NCI-H82 treated with DMSO at 0.1 percent for 48 hours (cell line): ENCODE measurements around the gene TBX15.

Experiments
- DNase-seq: peaks from one replicate; lab custom pipeline; 2025; ENCODE audit not compliant: unreplicated experiment; lab: John Stamatoyannopoulos, UW

Gene TBX15

DNA sequence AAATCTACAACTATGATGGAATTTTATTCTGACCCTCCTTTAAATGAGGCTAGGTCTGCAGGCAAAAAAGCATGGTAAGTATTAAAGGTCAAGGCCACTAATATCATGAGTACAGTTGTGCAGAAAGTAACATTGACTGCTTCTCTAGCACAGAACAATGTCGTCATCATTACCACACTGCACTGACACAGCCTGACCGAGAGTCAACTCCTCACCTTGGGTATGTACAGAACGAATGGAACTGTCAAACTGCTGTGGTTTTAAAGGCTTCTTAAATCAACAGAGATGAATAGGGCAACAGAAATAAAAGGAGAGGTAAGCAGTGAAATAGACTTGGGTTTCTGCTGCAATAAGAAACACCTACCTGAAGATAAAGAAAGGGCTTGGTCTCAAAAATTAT, 88.8 kb downstream of the TBX15 start:
- DNase-seq: no peak

DNA sequence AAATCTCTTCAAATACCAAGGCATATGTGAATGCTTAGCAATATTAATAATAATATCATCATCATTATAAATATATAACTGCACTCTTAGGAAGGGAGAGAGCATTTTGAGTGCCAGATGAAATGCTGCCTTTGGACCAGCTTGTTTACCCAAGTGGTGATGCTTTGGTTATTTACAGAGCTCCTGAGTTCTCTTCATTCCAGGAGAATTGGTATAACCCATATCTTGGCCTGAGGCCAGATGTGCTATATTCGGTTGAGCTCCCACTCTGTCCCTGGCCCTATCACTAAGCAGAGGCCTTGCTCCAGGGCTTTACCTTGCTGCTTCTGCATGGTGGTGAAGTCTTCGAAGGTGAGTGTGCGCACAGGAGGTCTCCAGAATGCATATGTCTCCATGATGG, 89.4 kb downstream of the TBX15 start:
- no peak for DNase-seq

DNA sequence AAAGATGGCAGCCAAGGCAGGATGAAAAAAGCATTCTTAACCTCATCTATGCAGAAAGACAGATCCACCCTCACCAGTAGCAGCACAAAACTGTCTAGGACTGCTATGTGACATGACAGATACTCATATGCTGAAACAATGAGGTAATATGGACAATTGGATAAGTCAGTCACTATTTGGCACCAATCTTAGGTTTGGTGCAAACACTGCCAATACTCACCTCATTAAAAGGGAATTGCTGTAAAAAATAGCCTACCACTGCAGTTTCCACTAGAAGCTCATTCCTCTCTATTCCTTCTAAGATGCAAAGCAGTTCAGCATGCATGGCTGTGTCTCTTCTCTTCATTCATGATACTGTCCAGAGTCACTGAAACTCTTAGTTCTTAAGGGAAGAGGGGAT, 91.7 kb downstream of the TBX15 start:
- DNase-seq: no peak

DNA sequence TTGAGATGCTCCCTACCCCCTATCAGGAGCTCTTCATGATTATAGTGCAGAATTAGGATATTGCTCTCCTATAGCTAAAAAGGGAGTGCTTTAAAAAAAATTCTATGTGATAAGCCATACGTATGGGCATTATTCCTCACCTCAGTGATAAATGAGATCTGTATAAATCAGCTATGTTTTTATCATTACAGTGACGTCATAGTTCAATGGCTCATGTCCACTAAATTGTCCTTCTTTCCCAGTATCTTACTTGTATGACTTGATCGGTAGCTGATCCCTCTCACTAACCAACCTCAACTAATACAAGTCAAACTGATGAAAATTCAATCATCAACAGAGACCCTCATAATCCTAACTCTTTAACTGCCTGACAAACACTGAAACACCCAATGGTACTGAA, 93.3 kb downstream of the TBX15 start:
- no peak for DNase-seq

DNA sequence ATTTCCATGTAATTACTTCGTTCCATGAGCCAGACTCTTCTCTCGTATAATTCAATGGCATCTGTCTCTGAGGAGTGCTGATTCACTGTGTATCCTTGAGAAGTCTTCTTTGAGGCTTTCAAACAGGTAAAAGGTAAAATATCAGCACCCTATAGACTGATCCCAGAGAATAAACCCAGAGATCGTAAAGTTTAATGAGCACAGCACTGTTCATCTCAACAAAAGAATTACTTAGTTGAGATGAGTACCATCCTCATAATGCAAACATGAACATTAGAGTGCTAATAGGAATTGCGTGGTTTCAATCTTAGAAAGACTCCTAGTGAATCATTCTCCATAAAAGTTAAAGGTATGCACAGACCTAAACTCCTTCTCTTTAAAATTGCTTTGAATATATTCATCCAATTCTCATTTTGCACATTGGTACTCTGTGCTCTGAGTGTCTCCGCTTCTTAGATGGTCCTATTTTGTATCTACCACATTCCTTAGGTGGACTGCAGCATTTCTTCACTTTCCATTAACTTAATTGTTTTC, 97.2 kb downstream of the TBX15 start:
- no peak for DNase-seq

DNA sequence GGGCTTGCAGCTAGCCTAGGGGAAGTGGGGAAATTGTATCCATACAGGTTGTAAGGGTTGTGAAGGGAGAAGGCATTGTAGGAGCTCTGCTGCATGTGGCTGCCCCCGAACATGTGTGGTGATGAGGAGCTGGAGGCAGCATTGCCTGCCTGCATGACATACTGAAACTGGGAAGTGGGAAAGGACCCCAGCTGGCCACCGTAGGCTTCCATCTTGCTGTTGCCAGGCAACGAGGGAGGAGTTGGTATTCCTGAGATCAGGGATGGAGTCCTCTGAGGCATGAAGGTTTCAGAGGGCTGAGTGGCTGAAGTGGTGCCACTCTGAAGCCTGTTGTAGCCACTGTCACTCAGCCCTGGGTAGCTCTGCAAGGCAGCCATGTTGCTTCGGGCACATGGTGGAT, 103.2 kb downstream of the TBX15 start:
- DNase-seq: no peak

DNA sequence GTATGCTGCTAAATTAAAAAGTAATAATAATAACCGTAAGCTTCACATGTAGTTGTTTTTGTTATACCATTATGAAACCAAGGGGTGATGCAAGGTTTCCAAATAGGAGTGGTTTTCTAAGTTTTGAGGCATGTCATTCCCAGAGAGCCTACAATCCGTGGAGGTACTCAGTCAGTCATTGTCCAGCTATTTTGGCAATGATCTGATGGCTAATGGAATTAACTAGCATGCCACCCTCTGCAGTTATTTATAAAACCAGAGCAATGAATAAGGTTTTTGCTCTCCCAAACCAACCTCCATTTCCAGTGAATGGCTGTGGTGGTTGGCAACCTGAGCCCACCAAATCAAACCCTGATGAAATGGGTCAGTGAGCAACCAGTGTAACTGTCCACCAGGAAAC, 106.4 kb downstream of the TBX15 start:
- DNase-seq: no peak

DNA sequence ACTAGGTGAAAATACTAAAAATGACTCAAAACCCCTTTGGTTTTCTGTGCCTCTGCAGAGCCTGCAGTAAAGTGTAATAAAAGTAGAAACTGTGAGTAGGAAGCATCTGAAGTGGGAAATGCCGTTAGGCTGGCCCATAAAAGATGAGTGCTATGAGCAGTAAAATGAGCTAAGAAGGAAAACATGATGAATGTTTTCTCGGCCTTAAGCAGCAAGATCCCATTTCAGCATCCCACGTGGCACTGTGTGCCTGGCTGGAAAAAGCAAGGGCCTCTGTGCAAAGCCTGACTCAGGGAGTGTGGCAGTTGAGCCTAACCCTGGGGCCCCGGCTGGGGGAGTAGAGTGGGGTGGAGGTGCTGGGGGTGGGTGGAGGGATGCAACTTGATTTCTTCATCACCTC, 109.5 kb downstream of the TBX15 start:
- DNase-seq: no peak

DNA sequence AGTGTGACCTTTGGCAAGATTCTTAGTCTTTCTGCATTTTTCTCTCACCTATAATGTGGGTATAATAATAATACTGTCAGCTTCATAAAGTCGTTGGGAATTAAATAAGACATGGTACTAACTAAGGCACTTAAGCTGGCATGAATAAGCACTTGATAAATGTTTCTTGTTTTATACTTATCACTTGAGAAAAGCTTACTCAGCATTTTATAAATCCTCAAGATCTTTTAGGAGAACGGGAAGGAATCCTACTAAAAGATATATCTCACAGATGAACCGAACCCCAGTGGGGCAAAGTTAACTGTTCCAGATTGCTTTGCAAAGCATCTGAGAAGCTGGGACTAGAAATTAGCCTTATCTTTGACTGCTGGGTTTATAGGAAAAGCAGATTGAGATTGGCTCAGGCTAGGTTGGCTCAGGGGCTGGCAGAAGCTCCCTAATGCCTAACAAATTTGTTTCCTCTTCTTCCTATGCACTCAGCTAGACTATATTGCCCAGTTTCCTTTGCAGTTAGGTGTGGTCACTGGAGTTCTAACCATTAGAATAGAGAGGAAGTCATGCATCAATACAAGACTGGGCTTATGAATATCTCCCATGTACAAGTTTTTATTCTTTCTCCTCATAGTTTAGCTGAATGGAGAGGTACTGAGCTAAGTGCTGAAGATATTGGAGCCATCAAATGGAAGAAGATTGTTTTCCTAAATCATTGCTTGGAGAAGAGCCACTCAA, 110.3 kb downstream of the TBX15 start:
- DNase-seq: no peak

DNA sequence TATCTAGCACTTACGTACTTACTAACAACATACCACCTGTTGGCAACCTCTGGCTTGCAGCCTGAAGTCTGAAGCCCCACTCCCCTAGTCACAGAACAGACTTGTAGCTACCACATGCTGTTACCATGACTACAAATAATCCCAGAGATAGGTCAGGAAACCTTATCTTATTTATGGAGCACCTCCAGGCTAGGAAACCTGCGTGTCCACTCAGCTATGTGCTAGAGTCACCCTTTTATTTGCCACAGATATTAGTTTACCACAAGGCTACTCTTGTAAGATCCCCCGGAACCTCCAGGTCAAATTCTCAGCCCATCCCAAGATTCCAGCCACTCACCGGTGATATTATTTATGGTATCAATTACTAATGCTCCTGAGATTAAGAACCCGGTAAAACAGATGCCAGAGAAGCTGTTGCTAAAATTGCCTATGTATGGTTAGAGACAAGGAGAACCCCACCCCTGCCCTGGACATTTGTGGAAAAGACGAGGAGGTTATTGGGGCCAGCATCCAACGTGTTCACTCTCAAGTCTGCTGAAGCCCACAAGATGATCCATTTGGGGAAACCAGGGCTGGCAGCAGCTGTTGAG, 116.5 kb downstream of the TBX15 start:
- DNase-seq: peak; percentile 62

DNA sequence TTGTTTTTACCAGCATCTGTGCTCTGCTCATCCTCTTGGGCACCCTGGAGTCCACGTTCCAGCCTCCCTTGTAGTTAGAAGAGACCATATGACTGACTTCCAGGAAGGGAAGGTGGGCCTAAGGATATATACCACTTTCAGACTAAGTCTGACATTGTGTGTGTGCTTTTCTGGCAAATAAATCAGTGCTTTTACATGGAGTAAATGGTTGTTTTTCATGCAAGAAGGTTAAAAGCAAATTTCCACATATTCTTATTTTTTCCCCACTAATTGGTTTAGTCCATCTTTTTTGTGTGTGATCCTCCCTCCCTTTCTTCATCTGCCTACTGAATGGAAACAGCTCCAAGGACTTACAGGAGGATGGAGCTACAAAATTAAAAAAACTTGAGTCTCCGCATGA, 119.8 kb downstream of the TBX15 start:
- DNase-seq: no peak

DNA sequence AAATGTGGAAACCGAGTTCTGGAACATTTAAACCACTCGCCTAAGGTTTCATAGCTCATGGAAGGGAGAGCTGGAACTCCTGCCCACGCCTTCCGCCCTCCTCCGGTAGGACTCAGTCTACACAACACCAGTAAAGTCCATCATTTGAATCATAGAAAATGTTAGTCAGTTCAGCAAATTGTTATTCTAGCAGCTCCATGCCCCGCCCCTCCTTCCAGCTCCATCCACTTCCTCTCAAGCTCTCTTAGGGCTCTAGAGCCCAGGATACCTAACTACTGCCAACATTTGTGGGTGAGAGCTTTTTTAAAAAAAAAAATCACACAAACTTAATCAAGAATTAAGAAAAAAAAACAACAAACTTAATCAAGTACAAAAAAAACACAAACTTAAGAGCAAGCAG, 121.8 kb downstream of the TBX15 start:
- no peak for DNase-seq

DNA sequence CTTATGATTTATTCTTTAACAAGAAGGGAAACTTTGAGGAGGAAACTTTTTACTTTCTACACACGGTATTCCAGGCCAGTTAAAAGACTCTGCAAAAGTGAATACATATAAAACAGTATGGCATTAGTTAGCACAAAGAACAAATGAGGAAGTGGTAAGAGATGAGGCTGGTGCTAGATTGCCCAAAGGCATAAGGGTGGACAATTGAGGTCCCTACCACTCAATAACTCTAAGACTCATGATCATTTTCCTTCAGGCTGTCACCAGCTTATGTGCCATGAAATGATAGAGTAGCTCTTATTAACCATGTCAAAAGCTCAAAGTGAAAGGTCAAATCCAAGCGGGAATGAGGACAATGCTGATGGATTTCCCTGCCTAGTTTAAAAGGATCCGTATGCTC, 124.5 kb downstream of the TBX15 start:
- no peak for DNase-seq

DNA sequence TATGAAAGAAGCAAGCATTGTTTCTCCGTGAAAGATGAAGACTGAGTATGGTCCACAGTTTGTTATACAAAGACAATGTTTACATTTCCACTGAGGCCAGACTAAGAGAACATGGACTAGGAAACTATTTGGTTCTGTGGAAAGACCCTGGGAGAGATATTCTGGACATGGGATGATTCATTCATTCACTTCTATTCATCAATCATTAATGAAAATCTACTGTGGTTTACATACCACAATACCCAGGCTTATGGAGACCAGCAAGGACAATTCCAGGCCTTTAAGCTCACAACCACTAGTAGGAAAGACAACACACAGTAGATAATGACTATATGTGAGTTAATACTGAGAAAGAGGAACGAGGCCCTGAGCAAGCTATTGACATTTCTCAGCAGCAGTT, 125.4 kb downstream of the TBX15 start:
- DNase-seq: no peak

DNA sequence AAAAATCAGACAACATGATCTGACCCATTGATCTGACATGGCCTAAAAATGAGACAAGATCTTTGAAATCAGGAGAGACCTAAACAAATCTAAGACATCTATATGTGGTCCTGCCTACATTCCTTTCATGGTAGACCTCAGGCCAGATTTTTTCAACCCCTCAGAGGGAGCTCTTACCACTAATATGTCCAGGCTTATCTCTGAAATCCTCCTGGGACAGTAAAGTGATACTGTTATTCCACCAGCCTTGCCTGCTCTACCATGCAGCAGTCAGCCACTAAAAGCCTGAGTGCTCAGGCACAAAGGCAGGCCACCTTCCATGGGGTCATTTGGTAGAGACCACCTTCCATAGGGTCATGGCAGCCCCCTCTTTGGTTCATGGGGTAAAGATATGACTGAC, 126.9 kb downstream of the TBX15 start:
- DNase-seq: no peak

DNA sequence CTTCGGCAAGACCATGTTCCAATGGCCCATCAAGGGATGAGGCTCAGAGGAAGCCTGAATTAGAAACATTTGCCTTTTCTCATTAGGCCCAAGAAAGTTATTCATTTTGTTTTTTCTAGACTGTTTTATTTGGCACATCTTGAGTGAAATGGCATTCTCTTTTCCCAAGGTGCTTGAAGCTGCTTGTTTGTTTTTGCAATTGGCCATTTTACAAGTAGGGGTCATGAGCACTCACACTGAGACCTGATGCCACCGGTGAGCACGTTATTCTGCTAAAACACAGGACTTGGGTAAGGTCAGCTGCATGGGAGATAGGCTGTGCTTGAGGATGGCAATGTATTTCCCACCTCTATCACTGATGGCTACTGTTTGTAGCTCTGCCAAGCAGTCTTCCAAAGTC, 128.1 kb downstream of the TBX15 start:
- DNase-seq: no peak

DNA sequence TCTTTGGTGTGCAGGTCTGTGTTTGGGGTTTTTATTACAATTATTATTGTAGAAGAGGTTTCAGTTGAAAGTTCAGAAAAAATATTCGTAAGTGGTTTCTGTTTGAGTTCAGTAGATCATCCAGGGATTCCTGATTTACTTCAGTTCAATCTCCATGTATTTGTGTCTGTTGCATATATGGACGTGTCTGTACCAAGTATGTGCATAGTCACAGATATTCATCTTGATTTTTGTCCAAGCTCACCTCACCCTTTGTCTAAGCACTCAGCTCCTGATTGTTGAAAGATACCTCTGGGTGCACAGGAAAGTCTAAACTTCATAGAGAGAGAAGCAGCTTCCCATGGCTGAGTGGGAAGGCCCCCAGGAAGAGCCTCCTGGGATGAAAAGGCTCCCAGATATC, 141.7 kb downstream of the TBX15 start:
- no peak for DNase-seq

DNA sequence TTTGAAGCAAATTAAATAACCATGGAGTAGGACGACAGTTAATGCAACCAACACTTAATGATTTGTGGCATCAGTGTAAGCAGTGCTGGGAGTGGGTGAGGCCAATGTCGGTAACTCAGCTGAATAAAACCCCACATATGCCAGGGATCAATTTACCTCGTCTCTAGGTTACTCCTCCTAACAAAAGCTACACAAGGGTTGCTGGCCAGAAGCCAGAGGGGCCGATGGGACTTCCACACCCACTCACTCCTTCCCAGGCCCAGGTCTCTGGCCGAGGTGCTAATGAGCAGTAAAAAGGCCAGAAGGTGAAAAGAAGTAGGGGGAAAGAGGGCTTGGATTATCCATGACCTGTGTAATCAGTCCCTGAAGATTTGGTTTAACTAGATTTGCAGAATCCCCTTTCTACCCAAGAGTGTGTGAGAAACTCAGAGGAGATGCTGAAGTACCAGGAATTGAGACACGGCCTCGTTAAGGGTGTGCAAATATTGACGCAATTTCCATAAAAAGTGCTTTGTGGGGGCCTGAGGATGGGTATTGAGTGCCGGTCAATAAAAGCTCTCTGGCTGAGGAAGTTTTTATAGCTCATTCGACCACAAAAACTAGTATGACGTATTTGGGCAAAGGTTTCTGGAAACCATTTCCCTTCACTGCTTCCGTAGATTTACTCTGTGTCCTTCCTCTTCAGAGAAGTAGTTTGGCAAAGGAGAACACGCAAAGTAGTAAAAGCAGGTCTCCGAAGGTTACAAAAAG, 145.5 kb downstream of the TBX15 start:
- DNase-seq: peak; percentile 84

DNA sequence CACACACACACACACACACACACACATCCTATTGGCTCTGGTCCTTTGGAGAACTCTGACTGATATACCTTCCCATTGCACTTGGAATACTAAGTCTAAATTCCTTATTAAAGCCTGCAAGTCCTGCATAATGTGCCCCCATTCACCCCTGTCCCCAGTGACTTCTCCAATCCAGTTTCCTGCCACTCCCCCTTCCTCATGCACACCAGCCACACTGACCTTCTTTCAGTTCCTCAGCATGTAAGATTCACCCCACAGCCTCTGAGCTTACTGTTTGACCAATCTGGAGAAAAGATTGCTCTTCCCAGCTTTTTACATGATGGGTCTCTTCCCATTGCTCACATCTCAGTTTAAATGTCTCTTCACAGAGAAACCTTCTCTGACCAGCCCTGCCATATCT, 146.6 kb downstream of the TBX15 start:
- DNase-seq: no peak
